CD14-positive monocyte (primary cell): ENCODE results near the gene FOXP4. TPM values are rescaled to one million over a fixed set of nuclear protein-coding genes. Genes with fewer than 3 reads are reported as not detected.

Source experiments
- DNase-seq, 3 donors: peaks; one replicate each; pipeline ENCODE4 v3.0.0-alpha.2; 2011 to 2022
- H2AFZ ChIP-seq: 2 replicates; pipeline ENCODE4 v1.6.0; 2012; ENCODE audit warnings: mild to moderate bottlenecking, low read depth, low read length, inconsistent platforms; ENCODE audit not compliant: insufficient read depth, poor library complexity, severe bottlenecking
- H3K27ac ChIP-seq, 2 donors: 1 replicate in 1 of 2; 2 replicates in 1 of 2; pipeline ENCODE4 v1.5.1; 2012 to 2013; ENCODE audit warnings: low read length in 2 of 2, control low read depth in 1 of 2, inconsistent platforms in 1 of 2, low read depth in 1 of 2, mild to moderate bottlenecking in 1 of 2
- H3K27me3 ChIP-seq, 2 donors: one replicate each; pipeline versions ENCODE4 v1.6.0 to v1.6.1; 2011 to 2013; ENCODE audit warnings: low read length in 2 of 2; ENCODE audit not compliant: control insufficient read depth in 2 of 2, insufficient read depth in 2 of 2
- H3K36me3 ChIP-seq, 2 donors: replicated peaks in 1 of 2; 1 replicate in 1 of 2; 2 replicates in 1 of 2; pipeline versions ENCODE4 v1.5.1 to v1.6.1; 2012 to 2013; ENCODE audit warnings: low read length in 2 of 2, control low read depth in 1 of 2, inconsistent platforms in 1 of 2, mild to moderate bottlenecking in 1 of 2; ENCODE audit not compliant: insufficient read depth in 2 of 2, control insufficient read depth in 1 of 2
- H3K4me1 ChIP-seq, 2 donors: 1 replicate in 1 of 2; 2 replicates in 1 of 2; pipeline versions ENCODE4 v1.5.1 to v1.6.1; 2012 to 2013; ENCODE audit warnings: low read length in 2 of 2, control low read depth in 1 of 2, inconsistent platforms in 1 of 2, mild to moderate bottlenecking in 1 of 2, moderate library complexity in 1 of 2; ENCODE audit not compliant: insufficient read depth in 2 of 2, control insufficient read depth in 1 of 2
- H3K4me2 ChIP-seq: replicated peaks from 2 replicates; pipeline ENCODE3; 2012; ENCODE audit warnings: low read length, moderate library complexity, mild to moderate bottlenecking; ENCODE audit not compliant: poor library complexity, severe bottlenecking; ENCODE audit errors: extremely low read depth
- H3K4me3 ChIP-seq, 3 experiments: fragments of 200-600 bp in 1 of 3; sonication (generic) in 1 of 3; replicated peaks in 1 of 3; 1 replicate in 2 of 3; 2 replicates in 1 of 3; pipeline ENCODE4 v1.5.1; 2011 to 2013; ENCODE audit warnings: low read length in 3 of 3, mild to moderate bottlenecking in 3 of 3, control low read depth in 2 of 3, low read depth in 2 of 3, inconsistent platforms in 1 of 3, moderate library complexity in 1 of 3
- H3K79me2 ChIP-seq: 2 replicates; pipeline ENCODE4 v1.6.0; 2012; ENCODE audit warnings: mild to moderate bottlenecking, control low read depth, inconsistent platforms, low read length, moderate library complexity; ENCODE audit not compliant: insufficient read depth
- H3K9ac ChIP-seq: 2 replicates; pipeline ENCODE4 v1.6.0; 2017; ENCODE audit warnings: low read length, mild to moderate bottlenecking; ENCODE audit not compliant: insufficient read depth, poor library complexity, severe bottlenecking
- H3K9me3 ChIP-seq, 2 donors: replicated peaks in 1 of 2; 1 replicate in 1 of 2; 2 replicates in 1 of 2; pipeline versions ENCODE4 v1.5.1 to v1.6.1; 2012 to 2013; ENCODE audit warnings: low read length in 2 of 2, control low read depth in 1 of 2; ENCODE audit not compliant: control insufficient read depth in 1 of 2, insufficient read depth in 1 of 2
- H4K20me1 ChIP-seq: 2 replicates; pipeline ENCODE4 v1.6.0; 2012; ENCODE audit warnings: mild to moderate bottlenecking, low read length, control low read depth, moderate library complexity; ENCODE audit not compliant: insufficient read depth
- H3K27ac Mint-ChIP-seq, 7 donors: one replicate each; pipeline ENCODE4 v1.8.0; 2020; ENCODE audit warnings: mild to moderate bottlenecking in 7 of 7, mixed read lengths in 7 of 7, moderate library complexity in 6 of 7, inconsistent platforms in 2 of 7
- H3K27me3 Mint-ChIP-seq, 3 donors: one replicate each; pipeline ENCODE4 v1.8.0; 2021 to 2022; ENCODE audit warnings: low read depth in 3 of 3, mild to moderate bottlenecking in 3 of 3, mixed read lengths in 3 of 3, moderate library complexity in 3 of 3, inconsistent platforms in 1 of 3
- H3K36me3 Mint-ChIP-seq, 2 donors: one replicate each; pipeline ENCODE4 v1.8.0; 2020; ENCODE audit warnings: mixed read lengths in 2 of 2, inconsistent platforms in 1 of 2, mild to moderate bottlenecking in 1 of 2
- H3K4me1 Mint-ChIP-seq: one replicate; pipeline ENCODE4 v1.8.0; 2020; ENCODE audit warnings: mild to moderate bottlenecking, mixed read lengths
- H3K4me3 Mint-ChIP-seq, 2 donors: one replicate each; pipeline ENCODE4 v1.8.0; 2020; ENCODE audit warnings: mild to moderate bottlenecking in 2 of 2, mixed read lengths in 2 of 2, moderate library complexity in 1 of 2
- H3K9me3 Mint-ChIP-seq, 7 donors: one replicate each; pipeline ENCODE4 v1.8.0; 2020 to 2022; ENCODE audit warnings: mixed read lengths in 7 of 7, mild to moderate bottlenecking in 6 of 7, moderate library complexity in 6 of 7, inconsistent platforms in 2 of 7
- WGBS: methylation state at CpG from one replicate; pipeline ENCODE4 v1.1.5; 2013; ENCODE audit warnings: missing lambda C conversion rate; ENCODE audit not compliant: insufficient coverage; 5-methylcytosine and 5-hydroxymethylcytosine counted together
- intact Hi-C, 2 donors: fragments of 100-400 bp; cut with micrococcal nuclease; formaldehyde crosslinking; loops; one replicate each; pipeline versions ENCODE4 v1.15.0 to v1.15.1; 2023
- polyA plus RNA-seq, 3 donors: library from polyadenylated mRNA; depleted of rRNA in 1 of 3; unstranded in 2 of 3; stranded (reverse) in 1 of 3; fragments of 300-500 nt in 2 of 3; fragments of >200 nt in 1 of 3; fragmentation: Illumina TruSeq in 2 of 3; gene quantifications; 1 replicate in 2 of 3; 2 replicates in 1 of 3; pipeline ENCODE4 v1.2.3, GENCODE V29; 2012 to 2021
- TF ChIP-seq, protein P1 (sequence below): fragments of 200-600 bp; IDR thresholded peaks from one replicate; pipeline ENCODE4 v1.8.0; 2022; ENCODE audit warnings: antibody characterized with exemption, mild to moderate bottlenecking

The FOXP4 gene
- polyA plus RNA-seq, 3 donors, result 0.62 to 7.6 (median 0.65) TPM

- H3K27ac Mint-ChIP-seq, result no peak overlapping the region
- TF ChIP-seq, protein P1, sequence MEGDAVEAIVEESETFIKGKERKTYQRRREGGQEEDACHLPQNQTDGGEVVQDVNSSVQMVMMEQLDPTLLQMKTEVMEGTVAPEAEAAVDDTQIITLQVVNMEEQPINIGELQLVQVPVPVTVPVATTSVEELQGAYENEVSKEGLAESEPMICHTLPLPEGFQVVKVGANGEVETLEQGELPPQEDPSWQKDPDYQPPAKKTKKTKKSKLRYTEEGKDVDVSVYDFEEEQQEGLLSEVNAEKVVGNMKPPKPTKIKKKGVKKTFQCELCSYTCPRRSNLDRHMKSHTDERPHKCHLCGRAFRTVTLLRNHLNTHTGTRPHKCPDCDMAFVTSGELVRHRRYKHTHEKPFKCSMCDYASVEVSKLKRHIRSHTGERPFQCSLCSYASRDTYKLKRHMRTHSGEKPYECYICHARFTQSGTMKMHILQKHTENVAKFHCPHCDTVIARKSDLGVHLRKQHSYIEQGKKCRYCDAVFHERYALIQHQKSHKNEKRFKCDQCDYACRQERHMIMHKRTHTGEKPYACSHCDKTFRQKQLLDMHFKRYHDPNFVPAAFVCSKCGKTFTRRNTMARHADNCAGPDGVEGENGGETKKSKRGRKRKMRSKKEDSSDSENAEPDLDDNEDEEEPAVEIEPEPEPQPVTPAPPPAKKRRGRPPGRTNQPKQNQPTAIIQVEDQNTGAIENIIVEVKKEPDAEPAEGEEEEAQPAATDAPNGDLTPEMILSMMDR, result no peak
- Histone ChIP-seq H2AFZ (no peak overlapping the region), H3K27me3 (peaks cover 11 to 47% of the 10 kb centered on the region in 2 donors), H3K4me3 (no peak overlapping the region), H3K4me1 (no peaks in the 10 kb centered on the region), H3K36me3 (no peaks in the 10 kb centered on the region), H4K20me1 (no peaks in the 10 kb centered on the region), H3K79me2 (no peaks in the 10 kb centered on the region), H3K9me3 (no peaks in the 10 kb centered on the region), H3K9ac (no peak overlapping the region), H3K4me2 (no peak overlapping the region), H3K27ac (no peak overlapping the region)
- 100% methylated on average over 2 of the region's 2 CpGs for WGBS
- peaks cover 0 to 8% (median 0%) of the 10 kb centered on the region in 7 donors for H3K9me3 Mint-ChIP-seq
- no peak for DNase-seq
- intact Hi-C loops, result no loop called here
- peaks cover 0 to 2% of the 10 kb centered on the region in 2 donors for H3K36me3 Mint-ChIP-seq
- peaks cover 2% of the 10 kb centered on the region for H3K4me1 Mint-ChIP-seq
- H3K4me3 Mint-ChIP-seq, result no peak overlapping the region
- peaks cover 47 to 60% (median 56%) of the 10 kb centered on the region in 3 donors for H3K27me3 Mint-ChIP-seq
Observed at GRCh38 chr6:41497994-41498393, 48.2 kb upstream of the FOXP4 start.

GRCh38 chr6:41498968-41499599 lies 47.1 kb upstream of the FOXP4 start:
- peak overlapping the region in 1 of 7 donors; percentile 8 for H3K27ac Mint-ChIP-seq
- H3K79me2 ChIP-seq, result no peaks in the 10 kb centered on the region
- no peak overlapping the region for H3K27ac ChIP-seq
- H3K9me3 ChIP-seq, result no peaks in the 10 kb centered on the region
- no peak overlapping the region for H3K4me3 ChIP-seq
- H3K4me1 Mint-ChIP-seq, result peaks cover 5% of the 10 kb centered on the region
- no peaks in the 10 kb centered on the region for H4K20me1 ChIP-seq
- 86% methylated on average over 6 of the region's 6 CpGs for WGBS
- TF ChIP-seq, protein P1, result no peak
- H3K9ac ChIP-seq, result no peak overlapping the region
- H3K27me3 ChIP-seq, result peaks cover 19 to 51% of the 10 kb centered on the region in 2 donors
- no peak overlapping the region for H2AFZ ChIP-seq
- intact Hi-C loops, result no loop called here
- no peaks in the 10 kb centered on the region for H3K36me3 ChIP-seq
- H3K4me2 ChIP-seq, result no peak overlapping the region
- no peak for DNase-seq
- H3K9me3 Mint-ChIP-seq, result peaks cover 0 to 8% (median 0%) of the 10 kb centered on the region in 7 donors
- H3K4me1 ChIP-seq, result no peaks in the 10 kb centered on the region
- peaks cover 53 to 65% (median 61%) of the 10 kb centered on the region in 3 donors for H3K27me3 Mint-ChIP-seq
- H3K4me3 Mint-ChIP-seq, result peak overlapping the region in 1 of 2 donors; percentile 48
- H3K36me3 Mint-ChIP-seq, result peaks cover 0 to 2% of the 10 kb centered on the region in 2 donors
